H9 (cell line): ENCODE data around the gene STAMBP. TPM values are rescaled to one million over a fixed set of nuclear protein-coding genes. Genes with fewer than 3 reads are reported as not detected.

Experiments used
- DNase-seq: peaks from one replicate; pipeline ENCODE4 v3.0.0-alpha.2; 2017
- H2AFZ ChIP-seq: one replicate; pipeline ENCODE4 v1.6.1; 2013; ENCODE audit warnings: mild to moderate bottlenecking, low read length, control low read depth, moderate library complexity
- H2AK5ac ChIP-seq: 2 replicates; pipeline ENCODE4 v1.6.1; 2013; ENCODE audit warnings: low read length, control low read depth, mixed read lengths; ENCODE audit not compliant: insufficient read length
- H2BK120ac ChIP-seq: one replicate; pipeline ENCODE4 v1.6.1; 2013; ENCODE audit warnings: low read depth, mild to moderate bottlenecking, low read length, control low read depth, inconsistent platforms; ENCODE audit not compliant: poor library complexity, severe bottlenecking
- H2BK12ac ChIP-seq: 2 replicates; pipeline ENCODE4 v1.6.1; 2013; ENCODE audit warnings: low read length, control low read depth, mixed read lengths, low read depth; ENCODE audit not compliant: insufficient read length
- H2BK15ac ChIP-seq: 2 replicates; pipeline ENCODE4 v1.6.1; 2013; ENCODE audit warnings: low read depth, low read length, control low read depth
- H2BK20ac ChIP-seq: one replicate; pipeline ENCODE4 v1.6.1; 2013; ENCODE audit warnings: low read depth, mild to moderate bottlenecking, low read length, control low read depth, inconsistent platforms; ENCODE audit not compliant: poor library complexity, severe bottlenecking
- H2BK5ac ChIP-seq: 2 replicates; pipeline ENCODE4 v1.6.1; 2013; ENCODE audit warnings: low read length, control low read depth, mixed read lengths; ENCODE audit not compliant: insufficient read length
- H3K14ac ChIP-seq: 2 replicates; pipeline ENCODE4 v1.6.1; 2013; ENCODE audit warnings: low read length, control low read depth; ENCODE audit not compliant: insufficient read depth
- H3K18ac ChIP-seq: 2 replicates; pipeline ENCODE4 v1.6.1; 2013; ENCODE audit warnings: low read depth, mild to moderate bottlenecking, mixed read lengths, low read length, control low read depth; ENCODE audit not compliant: insufficient read length
- H3K23ac ChIP-seq: 2 replicates; pipeline ENCODE4 v1.6.1; 2013; ENCODE audit warnings: low read length, control low read depth, mixed read lengths, low read depth; ENCODE audit not compliant: insufficient read length
- H3K23me2 ChIP-seq: 2 replicates; pipeline ENCODE4 v1.6.1; 2013; ENCODE audit warnings: low read depth, mild to moderate bottlenecking, mixed read lengths, low read length, control low read depth; ENCODE audit not compliant: insufficient read length, poor library complexity, severe bottlenecking
- H3K27ac ChIP-seq: 2 replicates; pipeline ENCODE4 v1.5.1; 2013; ENCODE audit warnings: low read length, control low read depth, mixed read lengths, low read depth; ENCODE audit not compliant: insufficient read length
- H3K27me3 ChIP-seq: 2 replicates; pipeline ENCODE4 v1.6.1; 2013; ENCODE audit warnings: low read length, control low read depth, inconsistent platforms; ENCODE audit not compliant: insufficient read depth
- H3K4ac ChIP-seq: 2 replicates; pipeline ENCODE4 v1.6.1; 2013; ENCODE audit warnings: low read depth, mild to moderate bottlenecking, control low read depth, inconsistent platforms, low read length, moderate library complexity
- H3K4me1 ChIP-seq: 2 replicates; pipeline ENCODE4 v1.6.1; 2013; ENCODE audit warnings: low read length, control low read depth, inconsistent platforms; ENCODE audit not compliant: insufficient read depth
- H3K4me2 ChIP-seq: 2 replicates; pipeline ENCODE4 v1.6.1; 2013; ENCODE audit warnings: low read length, control low read depth, mixed read lengths; ENCODE audit not compliant: insufficient read length, insufficient read depth
- H3K56ac ChIP-seq: 2 replicates; pipeline ENCODE4 v1.6.1; 2013; ENCODE audit warnings: low read depth, mild to moderate bottlenecking, mixed read lengths, low read length, control low read depth; ENCODE audit not compliant: insufficient read length
- H3K79me1 ChIP-seq: 2 replicates; pipeline ENCODE4 v1.6.1; 2013; ENCODE audit warnings: low read depth, mild to moderate bottlenecking, moderate library complexity, low read length, control low read depth, inconsistent platforms; ENCODE audit not compliant: insufficient read depth, poor library complexity, severe bottlenecking
- H3K79me2 ChIP-seq: 2 replicates; pipeline ENCODE4 v1.6.1; 2013; ENCODE audit warnings: low read length, control low read depth, inconsistent platforms; ENCODE audit not compliant: insufficient read depth
- H3K9ac ChIP-seq: 2 replicates; pipeline ENCODE4 v1.6.1; 2013; ENCODE audit warnings: low read length, control low read depth, mixed read lengths; ENCODE audit not compliant: insufficient read length; ENCODE audit errors: extremely low read depth
- H3K9me3 ChIP-seq: one replicate; pipeline ENCODE4 v1.6.1; 2013; ENCODE audit warnings: low read depth, low read length, inconsistent platforms; ENCODE audit not compliant: control insufficient read depth
- H3T11ph ChIP-seq: one replicate; pipeline ENCODE4 v1.6.1; 2013; ENCODE audit warnings: mild to moderate bottlenecking, low read length, control low read depth, inconsistent platforms
- H4K20me1 ChIP-seq: one replicate; pipeline ENCODE4 v1.6.1; 2013; ENCODE audit not compliant: control insufficient read depth, insufficient read length, insufficient read depth
- H4K5ac ChIP-seq: 2 replicates; pipeline ENCODE4 v1.6.1; 2013; ENCODE audit warnings: low read depth, mild to moderate bottlenecking, mixed read lengths, low read length, control low read depth; ENCODE audit not compliant: insufficient read length
- H4K8ac ChIP-seq: replicated peaks from 2 replicates; pipeline ENCODE4 v1.6.1; 2013; ENCODE audit warnings: low read length, control low read depth, mixed read lengths, low read depth; ENCODE audit not compliant: insufficient read length
- H4K91ac ChIP-seq: 2 replicates; pipeline ENCODE4 v1.6.1; 2013; ENCODE audit warnings: low read depth, mild to moderate bottlenecking, moderate library complexity, mixed read lengths, low read length, control low read depth; ENCODE audit not compliant: insufficient read length
- H3K27ac Mint-ChIP-seq, 3 experiments: 2 replicates in 2 of 3; 3 replicates in 1 of 3; pipeline ENCODE4 v1.8.0; 2020 to 2021; ENCODE audit warnings: mixed read lengths in 3 of 3, mild to moderate bottlenecking in 1 of 3, moderate library complexity in 1 of 3
- H3K27me3 Mint-ChIP-seq: 2 replicates; pipeline ENCODE4 v1.8.0; 2021; ENCODE audit warnings: low read depth, mild to moderate bottlenecking, moderate library complexity, mixed read lengths
- H3K36me3 Mint-ChIP-seq, 3 experiments: 2 replicates in 2 of 3; 3 replicates in 1 of 3; pipeline ENCODE4 v1.8.0; 2020 to 2021; ENCODE audit warnings: low read depth in 3 of 3, mixed read lengths in 3 of 3; ENCODE audit not compliant: insufficient read depth in 1 of 3
- H3K4me1 Mint-ChIP-seq, 2 experiments: 2 replicates each; pipeline ENCODE4 v1.8.0; 2020; ENCODE audit warnings: mixed read lengths in 2 of 2
- H3K4me3 Mint-ChIP-seq, 2 experiments: 2 replicates in 1 of 2; 3 replicates in 1 of 2; pipeline ENCODE4 v1.8.0; 2020 to 2021; ENCODE audit warnings: mild to moderate bottlenecking in 2 of 2, mixed read lengths in 2 of 2, moderate library complexity in 1 of 2
- H3K9me3 Mint-ChIP-seq, 2 experiments: 2 replicates in 1 of 2; 3 replicates in 1 of 2; pipeline ENCODE4 v1.8.0; 2020; ENCODE audit warnings: mild to moderate bottlenecking in 2 of 2, mixed read lengths in 2 of 2, moderate library complexity in 1 of 2
- WGBS: extraction: QIAGEN DNeasy Blood & Tissue Kit; methylation state at CpG from one replicate; pipeline ENCODE4 v1.1.7; 2013; ENCODE audit warnings: missing lambda C conversion rate, low lambda C conversion rate, mixed read lengths; ENCODE audit not compliant: insufficient read length; ENCODE audit errors: extremely low coverage; 5-methylcytosine and 5-hydroxymethylcytosine counted together
- total RNA-seq: library from RNA; stranded (reverse); gene quantifications from 2 replicates; pipeline ENCODE4 v1.2.1, GENCODE V29; 2021
- TF ChIP-seq, protein P1 (sequence below): fragments of 200-600 bp; sonication (generic); conservative IDR thresholded peaks from 3 replicates; pipeline ENCODE4 v1.8.0; 2021; ENCODE audit warnings: antibody characterized with exemption, mild to moderate bottlenecking

Gene STAMBP
- total RNA-seq, 1 experiment from 2014 or later: 45.5 TPM

GRCh38 chr2:73916666-73917065 lies 87.9 kb downstream of the STAMBP start:
- no peak overlapping the region for H3K4me3 Mint-ChIP-seq
- Histone ChIP-seq H2BK15ac (no peak overlapping the region), H3K9me3 (no peaks in the 10 kb centered on the region), H4K5ac (no peak overlapping the region), H3T11ph (no peak overlapping the region), H2AK5ac (no peak overlapping the region), H4K20me1 (no peaks in the 10 kb centered on the region), H3K4me2 (no peak overlapping the region), H3K14ac (no peak overlapping the region), H2AFZ (no peak overlapping the region), H3K79me2 (no peaks in the 10 kb centered on the region), H2BK20ac (no peak overlapping the region), H3K4ac (no peak overlapping the region), H3K56ac (no peak overlapping the region), H3K9ac (no peak overlapping the region), H3K23me2 (no peaks in the 10 kb centered on the region), H3K27me3 (no peaks in the 10 kb centered on the region), H3K4me1 (no peaks in the 10 kb centered on the region), H4K8ac (no peak overlapping the region), H3K79me1 (no peaks in the 10 kb centered on the region), H3K18ac (no peak overlapping the region), H2BK5ac (no peak overlapping the region), H3K23ac (no peak overlapping the region), H3K27ac (no peak overlapping the region), H2BK120ac (no peak overlapping the region), H2BK12ac (no peak overlapping the region), H4K91ac (no peak overlapping the region)
- no CpG with 5 or more reads among the region's 2 CpGs for WGBS
- H3K4me1 Mint-ChIP-seq: peaks cover 9 to 10% of the 10 kb centered on the region in 2 experiments
- TF ChIP-seq, protein P1, sequence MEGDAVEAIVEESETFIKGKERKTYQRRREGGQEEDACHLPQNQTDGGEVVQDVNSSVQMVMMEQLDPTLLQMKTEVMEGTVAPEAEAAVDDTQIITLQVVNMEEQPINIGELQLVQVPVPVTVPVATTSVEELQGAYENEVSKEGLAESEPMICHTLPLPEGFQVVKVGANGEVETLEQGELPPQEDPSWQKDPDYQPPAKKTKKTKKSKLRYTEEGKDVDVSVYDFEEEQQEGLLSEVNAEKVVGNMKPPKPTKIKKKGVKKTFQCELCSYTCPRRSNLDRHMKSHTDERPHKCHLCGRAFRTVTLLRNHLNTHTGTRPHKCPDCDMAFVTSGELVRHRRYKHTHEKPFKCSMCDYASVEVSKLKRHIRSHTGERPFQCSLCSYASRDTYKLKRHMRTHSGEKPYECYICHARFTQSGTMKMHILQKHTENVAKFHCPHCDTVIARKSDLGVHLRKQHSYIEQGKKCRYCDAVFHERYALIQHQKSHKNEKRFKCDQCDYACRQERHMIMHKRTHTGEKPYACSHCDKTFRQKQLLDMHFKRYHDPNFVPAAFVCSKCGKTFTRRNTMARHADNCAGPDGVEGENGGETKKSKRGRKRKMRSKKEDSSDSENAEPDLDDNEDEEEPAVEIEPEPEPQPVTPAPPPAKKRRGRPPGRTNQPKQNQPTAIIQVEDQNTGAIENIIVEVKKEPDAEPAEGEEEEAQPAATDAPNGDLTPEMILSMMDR: no peak
- H3K9me3 Mint-ChIP-seq: no peaks in the 10 kb centered on the region
- DNase-seq: no peak
- H3K27ac Mint-ChIP-seq: no peak overlapping the region
- peaks cover 9% of the 10 kb centered on the region for H3K27me3 Mint-ChIP-seq
- H3K36me3 Mint-ChIP-seq: no peaks in the 10 kb centered on the region
